GM18861 (cell line): ENCODE results near the gene ADAMTS17.
"Not testable (repeated sequence)": the region's sequence is repeated elsewhere in the genome, so short reads cannot be mapped to it uniquely, and the experiment has no call there.

Source experiments
- ATAC-seq: cut with Tn5 transposase; IDR thresholded peaks from one replicate; pipeline ENCODE4 v1.9.1; 2021; ENCODE audit not compliant: unreplicated experiment

ADAMTS17 gene

GRCh38 chr15:99926532-99926931 lies 415.2 kb downstream of the ADAMTS17 start:
- not testable (repeated sequence) for ATAC-seq

GRCh38 chr15:99925661-99926461 lies 415.9 kb downstream of the ADAMTS17 start:
- no peak for ATAC-seq

GRCh38 chr15:99923711-99924110 lies 418.1 kb downstream of the ADAMTS17 start:
- ATAC-seq = no peak
